Testis (tissue), 3 donors: ENCODE data around the gene EIF4G3. TPM values are rescaled to one million over a fixed set of nuclear protein-coding genes. Genes with fewer than 3 reads are reported as not detected.
"Not testable (repeated sequence)": the region's sequence is repeated elsewhere in the genome, so short reads cannot be mapped to it uniquely, and the experiment has no call there.

Source experiments
- DNase-seq: peaks from one replicate; pipeline ENCODE4 v3.0.0-alpha.2; 2019
- H3K27ac ChIP-seq, 2 donors: fragments of 200-600 bp; sonication (generic); one replicate each; pipeline ENCODE4 v1.5.1; 2019
- H3K27me3 ChIP-seq: fragments of 200-600 bp; sonication (generic); one replicate; pipeline ENCODE4 v1.5.1; 2019
- H3K36me3 ChIP-seq: fragments of 200-600 bp; sonication (generic); one replicate; pipeline ENCODE4 v1.5.1; 2017; ENCODE audit warnings: low read depth; ENCODE audit errors: missing control alignments
- H3K4me1 ChIP-seq: fragments of 200-600 bp; sonication (generic); one replicate; pipeline ENCODE4 v1.5.1; 2019
- H3K4me3 ChIP-seq, 2 donors: fragments of 200-600 bp; sonication (generic); one replicate each; pipeline ENCODE4 v1.5.1; 2017 to 2019
- H3K9me3 ChIP-seq: fragments of 200-600 bp; sonication (generic); one replicate; pipeline ENCODE4 v1.5.1; 2017
- POLR2A ChIP-seq: fragments of 450-650 bp; IDR thresholded peaks from one replicate; pipeline ENCODE4 v1.6.1; 2017; ENCODE audit warnings: antibody characterized with exemption, mild to moderate bottlenecking, moderate library complexity
- WGBS, 2 donors: methylation state at CpG; one replicate each; pipeline ENCODE4 v1.1.5; 2018; 5-methylcytosine and 5-hydroxymethylcytosine counted together
- intact Hi-C: fragments of 100-400 bp; cut with DNase I; formaldehyde crosslinking; loops from one replicate; pipeline ENCODE4 v1.15.1; 2023; ENCODE audit warnings: low total_unique reads
- polyA plus RNA-seq: library from polyadenylated mRNA; stranded (reverse); fragments of 350-450 nt; fragmentation: Illumina TruSeq; extraction: RNeasy Lipid Tissue Mini Kit (QIAGEN cat#74804); gene quantifications from one replicate; pipeline ENCODE4 v1.2.3, GENCODE V29; 2014; ENCODE audit warnings: low read depth, low replicate concordance; ENCODE audit not compliant: insufficient read depth
- total RNA-seq, 2 donors: library from RNA; depleted of rRNA; stranded (reverse); fragments of >200 nt; gene quantifications; one replicate each; pipeline ENCODE4 v1.2.3, GENCODE V29; 2016
- TF ChIP-seq, protein P1 (sequence below), 3 experiments: fragments of 450-650 bp in 2 of 3; fragments of 200-600 bp in 1 of 3; sonication (generic) in 1 of 3; IDR thresholded peaks; one replicate each; pipeline ENCODE4 v1.5.1; 2016 to 2019; ENCODE audit warnings: antibody characterized with exemption in 3 of 3, mild to moderate bottlenecking in 2 of 3, moderate library complexity in 1 of 3

EIF4G3 gene
- total and polyA plus RNA-seq, 3 donors from 2014 or later = 146 to 198 (median 165) TPM

DNA sequence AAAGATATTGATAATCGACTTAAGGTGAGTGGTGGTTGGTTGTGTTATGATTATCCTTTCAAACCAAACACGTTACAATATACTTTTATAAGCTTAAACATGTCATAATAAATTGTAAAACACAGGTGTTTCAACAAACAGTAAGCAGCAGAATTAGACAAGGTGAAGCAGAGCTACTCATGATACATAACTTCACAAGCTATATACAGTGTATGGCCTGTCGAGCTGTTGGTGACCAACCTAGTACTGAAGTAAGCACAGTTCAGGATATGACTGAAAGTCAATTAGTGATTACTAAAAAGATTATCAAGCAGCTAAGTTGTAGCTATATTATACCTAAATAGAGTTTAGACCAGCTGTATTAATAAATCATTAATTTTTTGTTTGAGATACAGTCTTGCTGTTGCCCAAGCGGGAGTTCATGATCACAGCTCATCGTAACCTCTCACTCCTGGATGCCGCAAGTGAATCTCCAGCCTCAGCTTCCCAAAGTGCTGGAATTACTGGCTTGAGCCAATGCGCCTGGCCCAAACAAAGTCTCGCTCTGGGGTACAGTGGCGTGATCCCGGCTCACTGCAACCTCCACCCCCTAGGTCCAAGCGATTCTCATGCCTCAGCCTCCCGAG lies 148.1 kb downstream of the EIF4G3 start:
- Histone ChIP-seq H3K4me1 (peaks cover 3% of the 10 kb centered on the region), H3K36me3 (no peaks in the 10 kb centered on the region), H3K27me3 (no peaks in the 10 kb centered on the region), H3K4me3 (no peak overlapping the region), H3K9me3 (no peaks in the 10 kb centered on the region), H3K27ac (no peak overlapping the region)
- WGBS, 2 donors = 93 to 95% methylated on average over 12 of the region's 12 CpGs
- intact Hi-C loops = no loop called here
- TF ChIP-seq, protein P1, sequence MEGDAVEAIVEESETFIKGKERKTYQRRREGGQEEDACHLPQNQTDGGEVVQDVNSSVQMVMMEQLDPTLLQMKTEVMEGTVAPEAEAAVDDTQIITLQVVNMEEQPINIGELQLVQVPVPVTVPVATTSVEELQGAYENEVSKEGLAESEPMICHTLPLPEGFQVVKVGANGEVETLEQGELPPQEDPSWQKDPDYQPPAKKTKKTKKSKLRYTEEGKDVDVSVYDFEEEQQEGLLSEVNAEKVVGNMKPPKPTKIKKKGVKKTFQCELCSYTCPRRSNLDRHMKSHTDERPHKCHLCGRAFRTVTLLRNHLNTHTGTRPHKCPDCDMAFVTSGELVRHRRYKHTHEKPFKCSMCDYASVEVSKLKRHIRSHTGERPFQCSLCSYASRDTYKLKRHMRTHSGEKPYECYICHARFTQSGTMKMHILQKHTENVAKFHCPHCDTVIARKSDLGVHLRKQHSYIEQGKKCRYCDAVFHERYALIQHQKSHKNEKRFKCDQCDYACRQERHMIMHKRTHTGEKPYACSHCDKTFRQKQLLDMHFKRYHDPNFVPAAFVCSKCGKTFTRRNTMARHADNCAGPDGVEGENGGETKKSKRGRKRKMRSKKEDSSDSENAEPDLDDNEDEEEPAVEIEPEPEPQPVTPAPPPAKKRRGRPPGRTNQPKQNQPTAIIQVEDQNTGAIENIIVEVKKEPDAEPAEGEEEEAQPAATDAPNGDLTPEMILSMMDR (IDR thresholded peaks at IDR 0.05) = no peak
- TF ChIP-seq POLR2A = no peak
- no peak for DNase-seq

- H3K4me3 ChIP-seq = no peak overlapping the region
- no peaks in the 10 kb centered on the region for H3K36me3 ChIP-seq
- H3K27me3 ChIP-seq = no peaks in the 10 kb centered on the region
- intact Hi-C loops = no loop called here
- H3K27ac ChIP-seq = no peak overlapping the region
- TF ChIP-seq, protein P1 (IDR thresholded peaks at IDR 0.05) = no peak
- no peak for TF ChIP-seq POLR2A
- 60 to 86% methylated on average over 1 of the region's 1 CpG for WGBS, 2 donors
- no peaks in the 10 kb centered on the region for H3K4me1 ChIP-seq
- H3K9me3 ChIP-seq = no peaks in the 10 kb centered on the region
- DNase-seq = no peak
Observed at GRCh38 chr1:21027805-21028204, 148.9 kb downstream of the EIF4G3 start.

DNA sequence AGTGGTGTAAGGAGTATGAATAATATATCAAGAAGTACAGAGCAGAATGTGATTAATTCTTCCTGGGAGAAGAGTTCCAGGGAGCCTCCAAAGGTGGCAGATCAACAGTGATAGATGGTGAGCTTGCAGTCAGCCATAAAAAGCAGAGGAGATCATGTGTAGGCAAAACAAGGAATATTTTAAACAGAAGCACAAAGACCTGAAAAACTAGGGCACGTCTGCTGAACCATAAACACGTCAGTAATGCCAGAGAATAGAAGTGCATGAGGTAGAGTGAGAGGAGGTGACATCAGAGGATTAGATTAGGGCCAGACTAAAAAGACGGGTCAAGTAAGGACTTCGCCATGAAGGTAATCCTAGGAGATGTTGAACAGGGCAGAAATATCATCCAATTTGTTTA lies 151.8 kb downstream of the EIF4G3 start:
- intact Hi-C loops = no loop called here
- Histone ChIP-seq H3K4me3 (no peak overlapping the region), H3K9me3 (no peaks in the 10 kb centered on the region), H3K36me3 (no peaks in the 10 kb centered on the region), H3K27ac (no peak overlapping the region), H3K27me3 (no peaks in the 10 kb centered on the region), H3K4me1 (peaks cover 8% of the 10 kb centered on the region)
- TF ChIP-seq POLR2A = no peak
- TF ChIP-seq, protein P1 (IDR thresholded peaks at IDR 0.05) = no peak
- WGBS, 2 donors = 92 to 94% methylated on average over 4 of the region's 4 CpGs
- DNase-seq = no peak

DNA sequence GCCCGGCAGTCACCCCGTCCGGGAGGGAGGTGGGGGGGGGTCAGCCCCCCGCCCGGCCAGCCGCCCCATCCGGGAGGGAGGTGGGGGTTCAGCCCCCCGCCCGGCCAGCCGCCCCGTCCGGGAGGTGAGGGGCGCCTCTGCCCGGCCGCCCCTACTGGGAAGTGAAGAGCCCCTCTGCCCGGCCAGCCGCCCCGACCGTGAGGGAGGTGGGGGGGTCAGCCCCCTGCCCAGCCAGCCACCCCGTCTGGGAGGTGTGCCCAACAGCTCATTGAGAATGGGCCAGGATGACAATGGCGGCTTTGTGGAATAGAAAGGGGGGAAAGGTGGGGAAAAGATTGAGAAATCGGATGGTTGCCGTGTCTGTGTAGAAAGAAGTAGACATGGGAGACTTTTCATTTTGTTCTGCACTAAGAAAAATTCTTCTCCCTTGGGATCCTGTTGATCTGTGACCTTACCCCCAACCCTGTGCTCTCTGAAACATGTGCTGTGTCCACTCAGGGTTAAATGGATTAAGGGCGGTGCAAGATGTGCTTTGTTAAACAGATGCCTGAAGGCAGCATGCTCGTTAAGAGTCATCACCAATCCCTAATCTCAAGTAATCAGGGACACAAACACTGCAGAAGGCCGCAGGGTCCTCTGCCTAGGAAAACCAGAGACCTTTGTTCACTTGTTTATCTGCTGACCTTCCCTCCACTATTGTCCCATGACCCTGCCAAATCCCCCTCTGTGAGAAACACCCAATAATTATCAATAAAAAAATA lies 152.4 kb downstream of the EIF4G3 start:
- H3K27me3 ChIP-seq, H3K36me3 ChIP-seq, H3K27ac ChIP-seq, H3K4me3 ChIP-seq, intact Hi-C loops, DNase-seq, H3K4me1 ChIP-seq, H3K9me3 ChIP-seq: not testable (repeated sequence)
- WGBS, 2 donors = 83 to 91% methylated on average over 6 to 17 of the region's 26 CpGs

DNA sequence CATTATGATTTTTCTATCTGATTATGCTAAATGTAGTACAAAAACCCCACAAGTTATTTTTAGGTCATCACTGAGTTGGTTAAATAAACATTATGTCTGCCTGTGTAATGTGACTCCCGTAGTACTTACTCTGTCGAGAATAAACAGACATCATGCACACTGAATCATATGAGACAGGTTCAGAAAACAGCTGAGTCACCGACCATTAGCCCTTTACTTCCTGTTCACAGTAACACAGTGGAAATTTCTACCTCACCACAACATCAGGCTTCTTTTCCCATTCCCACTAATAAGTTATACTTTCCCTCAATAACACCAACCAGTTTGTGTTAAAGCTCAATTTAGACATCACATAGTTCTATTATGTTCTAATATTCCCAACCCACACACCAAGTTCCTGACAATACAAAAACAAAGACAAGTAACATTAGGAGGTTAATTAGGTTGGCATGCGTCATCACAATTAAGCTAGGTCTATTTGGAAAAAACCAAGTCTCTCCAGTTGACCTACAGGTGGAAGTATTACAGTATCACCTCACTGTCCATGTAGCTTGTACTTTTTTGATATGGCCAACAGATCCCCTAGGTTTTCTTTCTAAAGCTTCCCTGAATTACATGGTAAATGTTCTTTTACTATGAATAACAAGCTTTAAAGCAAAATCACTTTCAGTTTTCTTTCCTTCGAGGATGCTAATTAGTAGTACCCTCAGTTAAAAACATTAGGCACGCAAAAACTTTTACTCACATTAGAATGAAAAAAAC lies 154.2 kb downstream of the EIF4G3 start:
- Histone ChIP-seq H3K36me3 (no peaks in the 10 kb centered on the region), H3K27ac (peak overlapping the region; percentile 69 to 72), H3K9me3 (no peaks in the 10 kb centered on the region), H3K27me3 (no peaks in the 10 kb centered on the region), H3K4me1 (peaks cover 8% of the 10 kb centered on the region), H3K4me3 (no peak overlapping the region)
- DNase-seq = peak; percentile 64
- 22 to 32% methylated on average over 6 of the region's 6 CpGs for WGBS, 2 donors
- TF ChIP-seq, protein P1 (IDR thresholded peaks at IDR 0.05) = no peak
- no peak for TF ChIP-seq POLR2A
- intact Hi-C loops = no loop called here
